Progenitor cell of endocrine pancreas (in vitro differentiated cells): ENCODE measurements around the gene ZFP92. TPM values are rescaled to one million over a fixed set of nuclear protein-coding genes. Genes with fewer than 3 reads are reported as not detected.

Experiments used
- DNase-seq: peaks from one replicate; pipeline ENCODE4 v3.0.0; 2021; ENCODE audit warnings: low spot score; ENCODE audit not compliant: unreplicated experiment
- H3K27ac Mint-ChIP-seq: 2 replicates; pipeline ENCODE4 v1.8.0; 2021; ENCODE audit warnings: mild to moderate bottlenecking, moderate library complexity, mixed read lengths
- H3K27me3 Mint-ChIP-seq: 2 replicates; pipeline ENCODE4 v1.8.0; 2021; ENCODE audit warnings: mixed read lengths
- H3K36me3 Mint-ChIP-seq: 2 replicates; pipeline ENCODE4 v1.8.0; 2022; ENCODE audit warnings: mixed read lengths; ENCODE audit not compliant: insufficient read depth
- H3K4me1 Mint-ChIP-seq: 2 replicates; pipeline ENCODE4 v1.8.0; 2021; ENCODE audit warnings: low read depth, mixed read lengths
- H3K4me3 Mint-ChIP-seq: 2 replicates; pipeline ENCODE4 v1.8.0; 2021; ENCODE audit warnings: low read depth, mild to moderate bottlenecking, moderate library complexity, mixed read lengths
- H3K9me3 Mint-ChIP-seq: 2 replicates; pipeline ENCODE4 v1.8.0; 2021; ENCODE audit warnings: low read depth, mixed read lengths
- CTCF ChIP-seq: fragments of 200-600 bp; sonication (generic); IDR thresholded peaks from one replicate; pipeline ENCODE4 v1.5.0; 2021; ENCODE audit warnings: antibody characterized with exemption, mild to moderate bottlenecking; ENCODE audit not compliant: unreplicated experiment
- total RNA-seq: library from RNA; stranded (reverse); gene quantifications from 2 replicates; pipeline ENCODE4 v1.2.1, GENCODE V29; 2021

ZFP92 gene
- total RNA-seq, 1 donor from 2014 or later: 0.38 TPM

- Mint-ChIP-seq H3K36me3 (no peaks in the 10 kb centered on the region), H3K4me3 (no peak overlapping the region), H3K4me1 (no peaks in the 10 kb centered on the region), H3K9me3 (peaks cover 12% of the 10 kb centered on the region), H3K27ac (no peak overlapping the region), H3K27me3 (peaks cover 18% of the 10 kb centered on the region)
- no peak for DNase-seq
- TF ChIP-seq CTCF: no peak
Observed at GRCh38 chrX:153413731-153414130, 2.5 kb downstream of the ZFP92 start.

- Mint-ChIP-seq H3K4me1 (no peaks in the 10 kb centered on the region), H3K27ac (no peak overlapping the region), H3K27me3 (peaks cover 18% of the 10 kb centered on the region), H3K36me3 (no peaks in the 10 kb centered on the region), H3K9me3 (peaks cover 12% of the 10 kb centered on the region), H3K4me3 (no peak overlapping the region)
- TF ChIP-seq CTCF: no peak
- DNase-seq: no peak
Observed at GRCh38 chrX:153414856-153415510, 3.7 kb downstream of the ZFP92 start.

- TF ChIP-seq CTCF: no peak
- no peaks in the 10 kb centered on the region for H3K4me1 Mint-ChIP-seq
- H3K4me3 Mint-ChIP-seq: no peak overlapping the region
- H3K27me3 Mint-ChIP-seq: peaks cover 10% of the 10 kb centered on the region
- no peak overlapping the region for H3K27ac Mint-ChIP-seq
- H3K36me3 Mint-ChIP-seq: no peaks in the 10 kb centered on the region
- peaks cover 10% of the 10 kb centered on the region for H3K9me3 Mint-ChIP-seq
- DNase-seq: no peak
Observed at GRCh38 chrX:153416781-153417450, 5.6 kb downstream of the ZFP92 start.

GRCh38 chrX:153417637-153418036 is 6.4 kb downstream of the ZFP92 start:
- Mint-ChIP-seq H3K36me3 (no peaks in the 10 kb centered on the region), H3K9me3 (peaks cover 10% of the 10 kb centered on the region), H3K4me1 (no peaks in the 10 kb centered on the region), H3K27ac (no peak overlapping the region), H3K27me3 (peaks cover 4% of the 10 kb centered on the region), H3K4me3 (no peak overlapping the region)
- DNase-seq: no peak
- no peak for TF ChIP-seq CTCF

- no peak for TF ChIP-seq CTCF
- no peaks in the 10 kb centered on the region for H3K36me3 Mint-ChIP-seq
- no peaks in the 10 kb centered on the region for H3K4me1 Mint-ChIP-seq
- peaks cover 13% of the 10 kb centered on the region for H3K9me3 Mint-ChIP-seq
- no peaks in the 10 kb centered on the region for H3K27me3 Mint-ChIP-seq
- no peak overlapping the region for H3K4me3 Mint-ChIP-seq
- no peak overlapping the region for H3K27ac Mint-ChIP-seq
- DNase-seq: no peak
Observed at GRCh38 chrX:153420851-153421599, 9.8 kb downstream of the ZFP92 start.
